ENCODE measurements around the gene KCNJ12.

GRCh38 chr17:21459536-21459935 is 83.4 kb downstream of the KCNJ12 start:
- no peak for TF ChIP-seq HDGF (IDR thresholded peaks at IDR 0.05; ENCODE audit: borderline replicate concordance)
- TF ChIP-seq SP1 (IDR thresholded peaks at IDR 0.05): no peak
- TF ChIP-seq ARNT (IDR thresholded peaks at IDR 0.05): no peak
- TF ChIP-seq BHLHE40 (IDR thresholded peaks at IDR 0.05; ENCODE audit: borderline replicate concordance): no peak
- TF ChIP-seq FOXA1 (IDR thresholded peaks at IDR 0.05): no peak
- no peak for TF ChIP-seq NFRKB (IDR thresholded peaks at IDR 0.05)
- TF ChIP-seq FOXM1 (IDR thresholded peaks at IDR 0.05; ENCODE audit: borderline replicate concordance): no peak
- no peak for TF ChIP-seq LEF1 (IDR thresholded peaks at IDR 0.05; ENCODE audit: borderline replicate concordance)
- TF ChIP-seq TARDBP (IDR thresholded peaks at IDR 0.05): no peak
- no peak for TF ChIP-seq SUZ12 (IDR thresholded peaks at IDR 0.05)
- TF ChIP-seq PKNOX1 (IDR thresholded peaks at IDR 0.05): no peak
- no peak for TF ChIP-seq CTBP1 (IDR thresholded peaks at IDR 0.05; ENCODE audit: borderline replicate concordance)
- no peak for TF ChIP-seq L3MBTL2 (conservative IDR thresholded peaks at IDR 0.05)

All from HEK293T (cell line).